Measurements from ENCODE around the gene MALL.
"Not testable (repeated sequence)": the region's sequence is repeated elsewhere in the genome, so short reads cannot be mapped to it uniquely, and the experiment has no call there.

The MALL gene

DNA sequence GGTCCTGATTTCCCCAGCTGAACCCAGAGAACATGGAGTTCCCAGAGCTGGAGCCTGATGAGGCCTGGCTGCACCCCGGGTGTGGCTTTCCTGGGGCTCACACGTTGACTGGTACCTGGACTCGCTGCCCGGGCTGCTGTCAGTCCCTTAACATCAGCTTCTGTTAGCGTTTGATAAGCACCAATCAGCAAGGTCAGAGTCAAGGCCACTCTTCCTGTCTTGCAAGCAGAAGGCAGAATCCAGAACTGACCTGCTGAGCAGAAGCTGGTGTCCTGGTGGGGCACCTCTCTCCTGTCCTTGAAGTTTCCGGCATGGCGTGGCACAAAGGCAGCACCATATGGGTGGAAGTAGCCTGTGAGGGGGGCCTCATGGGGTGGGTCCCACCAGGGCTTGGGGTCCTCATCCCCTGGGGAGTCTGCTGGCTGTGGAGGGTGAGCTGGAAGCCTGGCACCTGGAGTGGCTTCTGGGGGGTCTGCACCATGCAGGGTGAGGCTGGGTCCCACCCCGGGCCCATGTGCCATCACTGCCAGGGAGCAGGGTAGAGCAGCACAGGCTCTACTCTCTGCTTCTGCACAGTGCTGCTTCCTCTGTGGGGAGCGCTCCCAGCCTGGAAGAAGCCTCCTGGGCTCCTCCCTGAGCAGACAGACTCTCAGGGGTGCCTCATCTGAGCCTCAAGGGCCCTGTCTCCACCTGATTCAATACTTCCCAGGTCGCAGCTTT lies 73.5 kb downstream of the MALL start:
- H3K4me1 ChIP-seq (ENCODE audit: control insufficient read depth in 1 of 2, insufficient read depth in 2 of 2, low read length in 2 of 2); H3K27ac ChIP-seq (ENCODE audit: low read length); H3K36me3 ChIP-seq (ENCODE audit: control insufficient read depth in 1 of 2, insufficient read depth in 2 of 2, low read length in 2 of 2); H3K4me3 ChIP-seq (ENCODE audit: low read depth in 1 of 2, low read length in 2 of 2); H3K9me3 ChIP-seq (ENCODE audit: control insufficient read depth in 1 of 2, low read length in 2 of 2); H3K27me3 ChIP-seq (ENCODE audit: low read depth, low read length): not testable (repeated sequence)

DNA sequence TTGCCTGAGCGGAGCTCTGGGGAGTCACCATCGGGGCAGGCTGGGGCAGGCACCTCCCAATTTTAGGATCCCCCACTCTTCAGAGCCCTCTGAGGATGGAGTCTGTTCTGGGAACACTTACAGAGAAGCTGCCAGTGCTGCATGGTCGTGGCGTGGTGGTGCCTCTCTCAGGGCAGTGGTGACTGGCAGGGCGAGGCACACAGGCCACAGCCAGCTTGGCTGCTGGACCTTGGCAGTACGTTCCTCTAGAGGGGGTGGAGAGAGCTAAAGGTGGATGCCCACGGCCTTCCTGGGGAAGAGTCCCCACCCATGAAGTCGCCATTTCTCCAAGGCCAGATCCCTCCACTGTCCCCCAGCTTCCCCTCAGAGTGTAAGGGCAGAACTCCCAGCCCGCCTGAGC lies 78.3 kb downstream of the MALL start:
- H3K27ac ChIP-seq (ENCODE audit: low read length); H3K9me3 ChIP-seq (ENCODE audit: control insufficient read depth in 1 of 2, low read length in 2 of 2); H3K4me3 ChIP-seq (ENCODE audit: low read depth in 1 of 2, low read length in 2 of 2); H3K27me3 ChIP-seq (ENCODE audit: low read depth, low read length); H3K36me3 ChIP-seq (ENCODE audit: control insufficient read depth in 1 of 2, insufficient read depth in 2 of 2, low read length in 2 of 2); H3K4me1 ChIP-seq (ENCODE audit: control insufficient read depth in 1 of 2, insufficient read depth in 2 of 2, low read length in 2 of 2): not testable (repeated sequence)

DNA sequence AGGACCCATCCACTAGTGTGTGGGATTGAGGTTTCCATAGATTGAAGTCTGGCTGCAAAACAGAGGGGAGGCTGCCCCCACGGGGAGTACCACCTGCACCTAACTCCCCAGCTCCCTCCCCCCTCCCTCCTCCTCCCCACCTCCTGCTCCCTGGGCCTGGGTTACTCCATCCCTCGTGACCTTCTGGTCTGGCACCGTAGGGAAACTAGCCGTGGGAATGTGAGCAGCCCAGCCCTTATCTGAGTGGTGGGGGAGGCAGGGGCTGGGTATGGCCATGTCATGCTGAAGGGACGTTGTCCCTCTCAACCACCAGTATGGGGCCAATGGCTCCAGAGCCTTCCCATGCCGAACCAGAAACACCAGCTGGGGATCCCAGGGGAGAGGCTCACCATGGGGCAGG lies 80.2 kb downstream of the MALL start:
- not testable (repeated sequence) for H3K4me1 ChIP-seq (ENCODE audit: control insufficient read depth in 1 of 2, insufficient read depth in 2 of 2, low read length in 2 of 2); H3K27ac ChIP-seq (ENCODE audit: low read length); H3K4me3 ChIP-seq (ENCODE audit: low read depth in 1 of 2, low read length in 2 of 2); H3K27me3 ChIP-seq (ENCODE audit: low read depth, low read length); H3K36me3 ChIP-seq (ENCODE audit: control insufficient read depth in 1 of 2, insufficient read depth in 2 of 2, low read length in 2 of 2); H3K9me3 ChIP-seq (ENCODE audit: control insufficient read depth in 1 of 2, low read length in 2 of 2)

DNA sequence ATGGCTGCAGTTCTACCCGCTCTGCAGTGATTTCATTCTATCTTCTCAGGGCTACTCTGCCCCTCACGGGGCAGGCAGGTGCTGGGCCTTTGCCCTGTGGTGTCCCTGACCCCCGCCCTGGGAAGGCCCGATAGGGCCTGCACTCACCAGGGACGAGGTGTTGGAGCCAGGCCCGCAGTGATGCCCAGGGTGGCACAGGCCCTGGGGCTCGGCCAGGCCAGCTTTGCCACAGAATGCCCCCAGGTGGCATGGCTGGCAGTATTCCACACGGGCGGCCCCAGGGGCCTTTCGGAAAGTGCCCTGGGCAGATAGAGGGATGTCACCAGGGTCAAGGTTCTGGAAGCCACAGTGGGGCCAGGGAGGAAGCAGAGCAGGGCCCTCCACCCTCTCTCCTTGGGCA lies 80.7 kb downstream of the MALL start:
- H3K27me3 ChIP-seq (ENCODE audit: low read depth, low read length); H3K4me3 ChIP-seq (ENCODE audit: low read depth in 1 of 2, low read length in 2 of 2); H3K36me3 ChIP-seq (ENCODE audit: control insufficient read depth in 1 of 2, insufficient read depth in 2 of 2, low read length in 2 of 2); H3K9me3 ChIP-seq (ENCODE audit: control insufficient read depth in 1 of 2, low read length in 2 of 2); H3K27ac ChIP-seq (ENCODE audit: low read length); H3K4me1 ChIP-seq (ENCODE audit: control insufficient read depth in 1 of 2, insufficient read depth in 2 of 2, low read length in 2 of 2): not testable (repeated sequence)
